ENCODE data around the gene CPAMD8. TPM values are rescaled to one million over a fixed set of nuclear protein-coding genes. Genes with fewer than 3 reads are reported as not detected.

CPAMD8 gene
- total and polyA plus RNA-seq, 9 of the 15 experiments (the other 6 are each of a cell fraction or from before 2014, with no cell fraction given): 0.20 to 2.1 (median 1.3) TPM

- no peak for TF ChIP-seq ZNF449 (CRISPR knock-in tag; IDR thresholded peaks at IDR 0.05)
- TF ChIP-seq HBP1 (CRISPR knock-in tag; IDR thresholded peaks at IDR 0.05): peak; percentile 59; the same call in 1 of the 2 replicates
- peak; percentile 100 for TF ChIP-seq ATF7 (IDR thresholded peaks at IDR 0.05)
- no peak for TF ChIP-seq PCBP2 (IDR thresholded peaks at IDR 0.05; ENCODE audit: low read depth, low read length, poor library complexity, severe bottlenecking)
- no peak for TF ChIP-seq ADNP (tag; IDR thresholded peaks at IDR 0.05)
- TF ChIP-seq ETV5 (CRISPR knock-in tag; IDR thresholded peaks at IDR 0.05; ENCODE audit: low read depth): peak; percentile 15; the same call in 1 of the 2 replicates
- TF ChIP-seq RNF2 (IDR thresholded peaks at IDR 0.05): peak; percentile 93
- TF ChIP-seq SMAD1 (IDR thresholded peaks at IDR 0.05; ENCODE audit: low read depth, low read length, partially characterized antibody): peak; percentile 86
- TF ChIP-seq RB1 (IDR thresholded peaks at IDR 0.05; ENCODE audit: low read depth): peak; percentile 100
- peak; percentile 79 to 85; a peak in 3 of 4 replicates for TF ChIP-seq SIN3A (IDR thresholded peaks at IDR 0.05; ENCODE audit: borderline replicate concordance in 2 of 2, control insufficient read depth in 1 of 2, low read depth in 2 of 2, low read length in 2 of 2)
- TF ChIP-seq NELFE (IDR thresholded peaks at IDR 0.05; ENCODE audit: insufficient read depth, insufficient read length): no peak
- TF ChIP-seq EWSR1 (IDR thresholded peaks at IDR 0.05; ENCODE audit: borderline replicate concordance, low read depth, partially characterized antibody): no peak
- no peak for TF ChIP-seq MTA2 (IDR thresholded peaks at IDR 0.05; ENCODE audit: low read depth)
- peak in 1 of 2 experiments; percentile 99; a peak in 2 of 4 replicates for TF ChIP-seq NONO (IDR thresholded peaks at IDR 0.05; ENCODE audit: low read depth in 2 of 2, low read length in 1 of 2)
- TF ChIP-seq, protein P1, sequence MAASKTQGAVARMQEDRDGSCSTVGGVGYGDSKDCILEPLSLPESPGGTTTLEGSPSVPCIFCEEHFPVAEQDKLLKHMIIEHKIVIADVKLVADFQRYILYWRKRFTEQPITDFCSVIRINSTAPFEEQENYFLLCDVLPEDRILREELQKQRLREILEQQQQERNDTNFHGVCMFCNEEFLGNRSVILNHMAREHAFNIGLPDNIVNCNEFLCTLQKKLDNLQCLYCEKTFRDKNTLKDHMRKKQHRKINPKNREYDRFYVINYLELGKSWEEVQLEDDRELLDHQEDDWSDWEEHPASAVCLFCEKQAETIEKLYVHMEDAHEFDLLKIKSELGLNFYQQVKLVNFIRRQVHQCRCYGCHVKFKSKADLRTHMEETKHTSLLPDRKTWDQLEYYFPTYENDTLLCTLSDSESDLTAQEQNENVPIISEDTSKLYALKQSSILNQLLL (CRISPR knock-in tag; IDR thresholded peaks at IDR 0.05; ENCODE audit: borderline replicate concordance): no peak
- TF ChIP-seq DPF2 (IDR thresholded peaks at IDR 0.05): peak; percentile 26
- peak; percentile 86 for TF ChIP-seq TCF7 (IDR thresholded peaks at IDR 0.05; ENCODE audit: borderline replicate concordance)
- TF ChIP-seq MAX (CRISPR knock-in tag; IDR thresholded peaks at IDR 0.05): peak; percentile 89
- peak; percentile 79 for TF ChIP-seq ASH1L (IDR thresholded peaks at IDR 0.05; ENCODE audit: borderline replicate concordance, low read depth, partially characterized antibody)
- TF ChIP-seq MYNN (IDR thresholded peaks at IDR 0.05): no peak
- no peak for TF ChIP-seq MYNN (CRISPR knock-in tag; IDR thresholded peaks at IDR 0.05)
- TF ChIP-seq E2F5 (CRISPR knock-in tag; IDR thresholded peaks at IDR 0.05): peak; percentile 80
- TF ChIP-seq POLR2AphosphoS5 (IDR thresholded peaks at IDR 0.05; ENCODE audit: control insufficient read depth, insufficient read depth, low read depth, low read length): peak; percentile 95
Measured at GRCh38 chr19:17075035-17075863, 48.6 kb upstream of the CPAMD8 start, which contains the start of the genes HAUS8 and MYO9B (continued).
